Cardiac septum (tissue), 1 donor: ENCODE results near the gene ERICH6. TPM values are rescaled to one million over a fixed set of nuclear protein-coding genes. Genes with fewer than 3 reads are reported as not detected.
"Not testable (repeated sequence)": the region's sequence is repeated elsewhere in the genome, so short reads cannot be mapped to it uniquely, and the experiment has no call there.

Source experiments
- DNase-seq: peaks from one replicate; pipeline ENCODE4 v3.0.0-alpha.2; 2020; ENCODE audit warnings: low spot score
- intact Hi-C: fragments of 100-400 bp; cut with DNase I; formaldehyde crosslinking; loops from one replicate; pipeline ENCODE4 v1.14.0; 2022
- total RNA-seq: library from RNA; stranded (reverse); fragmentation: NEBNext Ultra II Directional; extraction: Animal tissue kit (Norgen Biotek cat#: 25700); gene quantifications from one replicate; pipeline ENCODE4 v1.2.1, GENCODE V29; 2021
- donor health status: DM: no; HTN: no; CAD: no.

ERICH6 gene
- total RNA-seq, 1 donor from 2014 or later = 0.19 TPM

DNA sequence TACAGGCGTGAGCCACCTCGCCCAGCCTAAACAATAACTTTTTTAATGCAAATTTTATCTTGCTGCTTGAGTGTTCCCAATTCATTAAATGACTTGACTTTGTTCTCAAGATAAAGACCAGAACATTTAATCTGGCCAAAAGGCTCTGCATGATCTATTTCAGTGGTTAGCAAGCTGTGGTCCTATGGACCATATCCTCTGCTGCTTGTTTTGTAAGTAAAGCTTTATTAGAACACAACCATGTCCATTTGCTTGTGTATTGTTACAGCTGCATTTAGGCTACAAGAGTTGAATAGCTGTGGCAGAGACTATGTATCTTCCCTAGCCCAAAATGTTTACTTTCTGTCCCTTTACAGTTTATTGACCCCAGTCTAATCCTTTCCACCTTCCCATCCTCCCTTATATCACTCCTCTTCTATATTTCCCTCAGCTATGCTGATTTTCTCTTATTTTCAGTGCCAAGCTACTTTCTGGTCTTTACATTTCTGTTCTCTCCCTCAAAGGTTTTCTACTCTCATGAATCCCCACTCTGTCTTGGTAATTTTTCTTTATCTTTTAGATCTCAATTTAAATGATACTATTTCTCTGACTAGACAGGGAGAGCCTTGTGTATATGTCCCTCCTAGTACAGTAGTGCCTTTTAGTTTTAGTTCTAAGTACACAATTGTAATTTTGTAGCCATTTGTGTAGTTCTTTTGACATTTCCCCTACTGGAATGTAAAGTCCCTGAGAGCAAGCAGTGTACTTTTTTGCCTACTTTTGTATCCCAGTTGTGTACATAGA, 77.4 kb downstream of the ERICH6 start:
- no peak for DNase-seq

DNA sequence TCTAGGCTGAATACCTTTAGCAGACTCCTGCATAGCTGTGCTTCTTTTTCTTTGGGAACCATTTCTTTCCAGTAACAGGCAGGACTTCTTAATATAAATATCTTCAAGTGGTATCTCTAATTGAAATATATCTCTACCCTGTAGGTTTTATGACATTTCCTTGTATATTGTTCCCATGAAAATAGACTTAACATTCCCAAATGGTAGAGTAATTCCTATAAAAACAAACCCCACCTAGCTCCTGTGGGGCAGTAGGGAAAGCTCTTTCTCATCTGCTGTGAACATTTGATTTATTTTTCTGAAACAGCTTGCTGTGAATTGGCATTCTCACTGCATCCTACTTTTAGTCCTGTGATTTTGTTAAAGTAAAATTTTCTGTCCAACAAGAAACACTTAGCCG, 79.8 kb downstream of the ERICH6 start:
- intact Hi-C loops = no loop called here
- no peak for DNase-seq

More for the DNA sequence above, 77.4 kb downstream of the ERICH6 start:
- intact Hi-C loops = no loop called here

DNA sequence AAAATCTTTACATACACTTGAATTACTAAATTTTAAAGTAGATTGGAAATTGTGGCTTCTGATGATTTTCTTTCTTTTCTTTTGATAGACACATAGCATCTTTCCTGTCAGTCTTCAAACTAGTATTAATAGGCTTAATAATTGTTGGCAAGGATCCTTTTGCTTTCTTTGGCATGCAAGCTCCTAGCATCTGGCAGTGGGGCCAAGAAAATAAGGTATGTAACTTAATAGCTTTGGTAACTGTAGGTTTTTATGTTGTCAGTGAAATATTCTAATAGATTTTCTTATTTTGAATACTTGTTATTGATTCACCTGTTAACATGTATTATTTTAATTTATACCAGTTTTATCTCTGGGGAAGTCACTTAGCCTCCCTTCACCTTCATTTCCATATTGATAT, 80.8 kb downstream of the ERICH6 start:
- DNase-seq, intact Hi-C loops: not testable (repeated sequence)

DNA sequence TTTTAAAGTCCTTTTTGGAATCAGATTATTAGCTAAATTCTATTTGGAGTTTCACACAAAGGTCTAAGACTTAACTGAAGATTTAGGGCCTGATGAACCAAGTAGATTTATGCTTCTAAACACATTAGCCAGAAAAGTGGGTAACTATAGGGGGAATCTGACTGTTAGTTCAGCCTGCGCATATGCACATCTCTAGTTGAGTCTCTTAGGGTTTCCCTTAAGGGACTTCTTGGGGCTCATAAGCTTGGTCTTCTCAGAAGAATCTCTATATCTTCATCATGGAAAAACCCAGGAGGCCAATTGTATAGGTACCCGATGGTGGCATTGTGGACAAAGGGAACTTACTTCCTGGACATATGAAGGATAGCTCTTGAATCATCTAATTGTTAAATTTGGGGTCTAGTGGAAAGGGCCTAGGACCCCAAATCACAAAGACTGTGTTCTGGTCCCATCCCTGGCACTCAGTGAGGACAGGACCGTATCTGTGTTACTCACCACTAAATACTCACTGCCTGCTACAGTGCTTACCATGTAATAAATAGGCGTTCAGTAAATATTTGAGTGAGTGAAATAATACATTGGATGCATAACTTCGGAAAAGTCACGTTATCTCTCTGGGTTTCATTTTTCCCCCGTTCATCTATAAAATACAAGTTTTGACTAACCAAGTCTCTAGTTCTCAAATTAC, 83.6 kb downstream of the ERICH6 start:
- intact Hi-C loops = no loop called here
- no peak for DNase-seq

DNA sequence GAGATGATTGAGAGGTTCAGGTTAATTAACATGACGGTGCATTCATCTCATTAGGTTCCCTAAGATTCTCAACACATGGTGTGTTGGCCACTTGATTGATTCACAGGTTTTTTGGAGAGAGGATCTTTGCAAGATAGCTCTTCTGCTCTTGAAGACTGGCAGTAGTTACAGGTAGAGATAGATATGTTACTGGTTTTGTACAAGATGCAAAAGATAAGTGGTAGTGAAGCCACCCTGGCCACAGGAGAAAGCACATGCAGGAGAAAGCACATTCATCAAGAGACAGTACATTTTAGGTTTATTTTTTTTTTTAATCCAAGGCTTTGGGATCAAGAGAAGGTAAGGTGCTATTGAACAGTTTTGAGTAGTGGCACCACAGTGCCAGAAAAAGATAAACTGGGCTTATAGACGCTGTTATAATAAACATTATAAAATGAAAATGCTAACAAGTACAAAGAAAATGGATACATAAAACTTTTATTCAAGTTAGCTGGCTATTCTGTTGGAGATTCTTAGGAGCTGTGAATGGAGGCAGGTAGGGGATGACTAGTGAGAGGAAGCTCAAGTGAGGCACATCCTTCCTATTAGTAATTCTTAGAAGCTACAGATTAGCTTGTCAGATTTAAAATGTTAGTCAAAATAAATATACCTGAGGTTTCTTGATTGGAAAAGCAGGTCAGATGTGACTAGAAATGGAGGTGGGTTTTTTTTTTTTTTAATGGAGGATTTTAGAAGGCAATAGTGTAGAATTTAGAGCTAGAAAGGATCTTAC, 89.8 kb downstream of the ERICH6 start:
- intact Hi-C loops = no loop called here
- DNase-seq = no peak

DNA sequence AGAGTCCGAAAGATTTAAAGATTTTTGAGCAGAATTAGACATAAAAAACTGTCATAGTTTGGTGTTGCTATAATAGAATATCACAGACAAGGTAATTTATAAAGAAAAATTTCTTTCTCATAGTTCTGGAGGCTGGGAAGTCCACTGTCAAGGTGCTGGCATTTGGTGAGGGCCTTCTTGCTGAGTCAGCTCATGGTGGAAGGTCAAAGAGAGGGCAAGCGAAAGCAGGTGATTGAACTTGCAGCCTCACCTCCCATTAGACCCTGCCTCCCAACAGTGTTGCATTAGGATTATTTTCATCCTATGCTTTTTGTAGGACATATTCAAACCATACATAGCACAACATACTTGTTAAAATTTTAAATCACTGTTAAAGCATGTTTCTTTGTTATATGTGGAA, 90.7 kb downstream of the ERICH6 start:
- no peak for DNase-seq
- intact Hi-C loops = no loop called here

DNA sequence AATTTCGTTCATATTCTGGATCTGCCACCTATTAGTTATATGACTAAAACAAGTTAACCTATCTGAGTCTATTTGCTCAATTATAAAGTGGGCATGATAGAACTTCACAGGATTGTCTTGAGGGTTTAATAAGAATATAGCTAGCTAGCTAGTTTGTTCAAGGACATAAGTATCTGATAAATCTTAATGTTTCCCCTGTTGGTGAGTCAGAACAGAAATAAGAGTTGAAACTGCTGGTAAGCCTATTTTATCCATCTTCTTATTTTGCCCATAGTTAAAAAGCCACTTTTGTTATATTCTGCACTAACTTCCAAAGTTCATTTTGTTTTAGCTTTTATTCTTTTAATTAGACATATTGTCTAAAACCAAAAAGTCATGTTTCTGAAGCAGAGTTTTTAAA, 91.2 kb downstream of the ERICH6 start:
- intact Hi-C loops = no loop called here
- DNase-seq = no peak

DNA sequence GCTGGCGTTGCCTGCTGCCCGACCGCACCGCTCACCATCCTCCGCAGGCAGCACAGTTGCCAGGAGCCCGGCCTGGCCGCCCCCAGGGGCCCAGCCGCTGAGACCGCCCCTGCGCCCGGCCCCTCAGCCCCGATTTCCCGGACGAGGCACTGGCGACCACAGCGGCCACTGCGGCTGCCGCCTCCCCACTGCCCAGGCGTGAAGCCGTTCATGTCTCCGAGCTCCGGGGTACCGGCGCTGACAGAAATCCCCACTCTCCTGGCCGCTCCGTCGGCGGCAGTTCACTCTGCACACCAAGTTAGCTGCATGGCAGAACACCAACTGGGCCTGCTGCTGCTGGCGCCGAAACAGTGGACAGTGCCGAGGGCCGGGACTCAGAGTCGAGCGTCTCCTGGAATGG, 92.1 kb downstream of the ERICH6 start:
- intact Hi-C loops = no loop called here
- DNase-seq = no peak

DNA sequence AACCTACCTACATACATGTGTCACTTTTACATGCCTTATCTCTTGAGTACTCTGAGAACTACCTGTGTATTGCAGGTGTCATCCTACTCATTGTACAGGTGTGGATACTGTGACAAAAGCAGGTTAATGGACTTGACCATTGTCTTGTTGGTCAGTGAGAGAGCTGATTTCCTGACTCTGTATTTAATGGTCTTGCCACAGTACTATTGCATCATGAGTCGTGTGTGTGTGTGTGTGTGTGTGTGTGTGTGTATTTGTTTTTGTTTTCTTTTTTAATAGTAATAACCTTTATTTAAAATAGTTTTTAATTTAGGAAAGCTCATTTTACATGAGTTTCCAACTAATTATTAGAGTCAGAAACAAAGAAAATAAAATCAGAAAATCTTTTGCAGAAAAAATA, 92.9 kb downstream of the ERICH6 start:
- intact Hi-C loops = no loop called here

DNA sequence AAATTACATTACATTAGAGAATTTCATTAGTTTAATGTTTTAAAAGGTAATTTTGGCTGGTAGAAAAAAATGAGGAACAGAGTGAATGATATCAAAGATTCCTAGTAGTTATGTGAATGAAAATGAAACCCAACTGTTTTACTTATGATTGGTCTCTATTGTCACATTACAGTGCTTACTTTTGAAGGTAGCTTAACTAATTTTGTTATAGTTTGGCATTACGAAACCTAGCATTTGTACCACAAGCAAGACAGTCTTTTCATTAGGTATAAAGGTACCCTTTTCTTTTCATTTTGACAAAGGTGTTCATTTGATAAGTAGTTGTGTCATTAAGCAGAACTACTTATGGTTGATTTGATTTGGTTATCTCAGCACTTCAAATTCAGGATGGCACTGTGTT, 93.7 kb downstream of the ERICH6 start:
- no peak for DNase-seq
- intact Hi-C loops = no loop called here

More for the DNA sequence above, 92.9 kb downstream of the ERICH6 start:
- no peak for DNase-seq

Other genes starting within 250 kb of the ERICH6 start
- 24.0 TPM for gene SERP1, start 157.4 kb downstream of the ERICH6 start, total RNA-seq
- 65.4 TPM for gene EIF2A, start 157.1 kb downstream of the ERICH6 start, total RNA-seq
- 75.8 TPM for gene SELENOT, start 100.6 kb downstream of the ERICH6 start, total RNA-seq
- 34.4 TPM for gene SIAH2, start 59.2 kb upstream of the ERICH6 start, total RNA-seq
- gene MINDY4B, start 201.5 kb upstream of the ERICH6 start, total RNA-seq = not detected